GM12873 (cell line): Measurements from ENCODE around the gene SERPING1.

ENCODE experiments used
- TF ChIP-seq, protein P1 (sequence below): IDR thresholded peaks from 2 replicates; pipeline ENCODE4 v1.5.1; 2012; ENCODE audit warnings: low read depth, mild to moderate bottlenecking, moderate library complexity, low read length, control low read depth; ENCODE audit not compliant: insufficient read depth; ENCODE audit errors: missing control alignments

Gene SERPING1

GRCh38 chr11:57648801-57649735, 51.6 kb downstream of the SERPING1 start:
- TF ChIP-seq, protein P1, sequence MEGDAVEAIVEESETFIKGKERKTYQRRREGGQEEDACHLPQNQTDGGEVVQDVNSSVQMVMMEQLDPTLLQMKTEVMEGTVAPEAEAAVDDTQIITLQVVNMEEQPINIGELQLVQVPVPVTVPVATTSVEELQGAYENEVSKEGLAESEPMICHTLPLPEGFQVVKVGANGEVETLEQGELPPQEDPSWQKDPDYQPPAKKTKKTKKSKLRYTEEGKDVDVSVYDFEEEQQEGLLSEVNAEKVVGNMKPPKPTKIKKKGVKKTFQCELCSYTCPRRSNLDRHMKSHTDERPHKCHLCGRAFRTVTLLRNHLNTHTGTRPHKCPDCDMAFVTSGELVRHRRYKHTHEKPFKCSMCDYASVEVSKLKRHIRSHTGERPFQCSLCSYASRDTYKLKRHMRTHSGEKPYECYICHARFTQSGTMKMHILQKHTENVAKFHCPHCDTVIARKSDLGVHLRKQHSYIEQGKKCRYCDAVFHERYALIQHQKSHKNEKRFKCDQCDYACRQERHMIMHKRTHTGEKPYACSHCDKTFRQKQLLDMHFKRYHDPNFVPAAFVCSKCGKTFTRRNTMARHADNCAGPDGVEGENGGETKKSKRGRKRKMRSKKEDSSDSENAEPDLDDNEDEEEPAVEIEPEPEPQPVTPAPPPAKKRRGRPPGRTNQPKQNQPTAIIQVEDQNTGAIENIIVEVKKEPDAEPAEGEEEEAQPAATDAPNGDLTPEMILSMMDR: no peak

DNA sequence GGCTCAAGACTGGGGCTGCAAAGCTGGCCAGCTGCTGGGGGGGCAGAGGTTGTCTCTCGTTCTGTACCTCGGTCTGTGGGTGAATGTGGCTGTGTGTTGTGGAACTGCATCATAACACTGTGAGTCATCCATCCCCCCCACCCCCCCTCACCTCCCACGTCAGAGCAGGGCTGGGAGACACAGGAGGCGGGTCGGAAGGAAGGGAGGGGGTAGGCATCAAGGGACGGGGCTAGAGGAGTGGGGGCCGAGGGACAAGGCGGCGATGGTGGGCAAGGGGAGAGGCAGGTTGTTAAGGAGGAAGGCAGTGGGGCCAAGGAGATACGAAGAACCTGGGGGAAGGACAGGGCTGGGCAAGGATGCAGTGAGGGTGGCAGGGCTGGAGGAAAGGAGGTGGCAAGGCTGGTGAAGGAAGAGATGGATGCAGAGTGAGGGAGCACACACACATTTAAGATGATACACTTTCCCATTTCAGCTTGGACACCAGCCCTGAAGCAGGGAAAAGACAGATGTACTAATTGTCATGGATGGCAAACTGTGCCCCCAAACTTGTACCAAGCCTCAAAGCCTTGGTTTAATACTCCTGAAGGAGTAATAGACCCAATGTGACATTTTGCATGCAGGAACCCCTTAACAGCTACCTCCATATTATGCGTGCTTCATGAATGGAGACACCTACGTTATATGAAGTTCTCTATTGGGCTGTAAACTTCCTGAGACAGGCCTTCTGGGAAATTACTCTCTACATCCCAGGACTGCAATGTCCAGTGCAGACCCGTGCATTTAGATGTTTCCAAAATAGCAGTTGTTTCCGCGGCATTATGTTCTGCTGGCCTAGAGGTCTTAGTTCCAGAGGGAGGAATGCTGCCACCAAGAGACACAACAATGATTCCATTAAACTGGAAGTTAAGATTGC, 52.6 kb downstream of the SERPING1 start, which contains the start of gene YPEL4:
Gene YPEL4 (minus strand): TSS at position 87 of the 913 bp plus-strand sequence. CDS start 2,805 bp downstream, outside the sequence.
- TF ChIP-seq, protein P1: no peak

GRCh38 chr11:57650739-57651090, 53.2 kb downstream of the SERPING1 start:
- TF ChIP-seq, protein P1: no peak

DNA sequence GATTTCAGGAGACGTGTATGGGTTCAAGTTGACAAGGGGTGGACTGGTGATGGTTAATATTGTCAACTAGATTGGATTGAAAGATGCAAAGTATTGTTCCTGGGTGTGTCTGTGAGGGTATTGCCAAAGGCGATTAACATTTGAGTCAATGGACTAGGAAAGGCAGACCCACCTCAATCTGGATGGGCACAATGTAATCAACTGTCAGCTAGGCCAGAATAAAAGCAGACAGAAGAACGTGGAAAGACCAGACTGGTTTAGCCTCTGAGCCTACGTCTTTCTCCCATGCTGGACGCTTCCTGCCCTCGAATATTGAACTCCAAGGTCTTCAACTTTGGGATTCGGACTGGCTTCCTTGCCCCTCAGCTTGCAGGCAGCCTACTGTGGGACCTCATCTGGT, 53.9 kb downstream of the SERPING1 start:
- TF ChIP-seq, protein P1: no peak

- TF ChIP-seq, protein P1: no peak
These were observed 55.2 kb downstream of the SERPING1 start for GRCh38 chr11:57652662-57653061.

GRCh38 chr11:57653163-57653562, 55.7 kb downstream of the SERPING1 start:
- TF ChIP-seq, protein P1: no peak

DNA sequence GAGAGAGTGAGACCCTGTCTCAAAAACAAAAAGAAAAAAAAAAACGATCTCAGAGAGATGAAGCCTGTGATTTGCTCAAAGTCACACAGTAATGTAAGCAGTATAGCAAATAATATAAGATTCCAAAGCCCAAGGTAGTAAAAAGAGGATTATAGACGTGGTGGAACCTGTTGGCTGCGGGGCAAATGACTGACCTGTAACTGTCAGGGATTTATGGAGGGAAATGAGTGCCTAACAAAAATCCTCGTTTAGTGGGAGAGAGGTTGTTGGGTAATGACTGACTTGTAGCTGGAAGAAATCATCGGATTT, 59.4 kb downstream of the SERPING1 start:
- TF ChIP-seq, protein P1: no peak
